Measurements from ENCODE around the gene SGMS1.

Gene SGMS1

GRCh38 chr10:50636618-50637579 is 13.1 kb upstream of the SGMS1 start:
- peak; percentile 68 for DNase-seq (ENCODE audit: low spot score)

GRCh38 chr10:50635286-50635685 is 11.5 kb upstream of the SGMS1 start:
- no peak for DNase-seq (ENCODE audit: low spot score)

- DNase-seq (ENCODE audit: low spot score), result no peak
Measured at GRCh38 chr10:50634479-50634878, 10.7 kb upstream of the SGMS1 start.

GRCh38 chr10:50631052-50631451 is 7.3 kb upstream of the SGMS1 start:
- no peak for DNase-seq (ENCODE audit: low spot score)

GRCh38 chr10:50629495-50630122 is 5.9 kb upstream of the SGMS1 start:
- DNase-seq (ENCODE audit: low spot score), result no peak

- DNase-seq (ENCODE audit: low spot score), result no peak
Measured at GRCh38 chr10:50627896-50628295, 4.1 kb upstream of the SGMS1 start.

GRCh38 chr10:50627443-50627842 is 3.7 kb upstream of the SGMS1 start:
- DNase-seq (ENCODE audit: low spot score), result no peak

GRCh38 chr10:50625649-50626132 is 1.9 kb upstream of the SGMS1 start:
- no peak for DNase-seq (ENCODE audit: low spot score)

GRCh38 chr10:50624866-50625501 is 1.2 kb upstream of the SGMS1 start:
- peak; percentile 69 for DNase-seq (ENCODE audit: low spot score)

GRCh38 chr10:50624413-50624865 is 683 bp upstream of the SGMS1 start:
- DNase-seq (ENCODE audit: low spot score), result peak; percentile 96

GRCh38 chr10:50622706-50623662 is 772 bp downstream of the SGMS1 start:
- peak; percentile 32 for DNase-seq (ENCODE audit: low spot score)

GRCh38 chr10:50621968-50622705 is 1.6 kb downstream of the SGMS1 start:
- DNase-seq (ENCODE audit: low spot score), result peak; percentile 65

- no peak for DNase-seq (ENCODE audit: low spot score)
Measured at GRCh38 chr10:50620899-50621298, 2.9 kb downstream of the SGMS1 start.

GRCh38 chr10:50619882-50620281 is 3.9 kb downstream of the SGMS1 start:
- no peak for DNase-seq (ENCODE audit: low spot score)

- DNase-seq (ENCODE audit: low spot score), result no peak
Measured at GRCh38 chr10:50619166-50619565, 4.6 kb downstream of the SGMS1 start.

GRCh38 chr10:50618624-50619023 is 5.1 kb downstream of the SGMS1 start:
- DNase-seq (ENCODE audit: low spot score), result no peak

- DNase-seq (ENCODE audit: low spot score), result no peak
Measured at GRCh38 chr10:50615658-50616057, 8.1 kb downstream of the SGMS1 start.

- peak; percentile 32 for DNase-seq (ENCODE audit: low spot score)
Measured at GRCh38 chr10:50614444-50615137, 9.2 kb downstream of the SGMS1 start.

GRCh38 chr10:50613726-50614443 is 9.9 kb downstream of the SGMS1 start:
- no peak for DNase-seq (ENCODE audit: low spot score)
